Fibroblast of peridontal ligament (primary cell): ENCODE results near the gene MAVS.
A peak's percentile ranks its signal among the peaks of the same experiment; 100 is the strongest.
"Not testable (repeated sequence)": the region's sequence is repeated elsewhere in the genome, so short reads cannot be mapped to it uniquely, and the experiment has no call there.

ENCODE experiments used
- DNase-seq: peaks from one replicate; pipeline ENCODE4 v3.0.0-alpha.2; 2010; ENCODE audit errors: extremely low read depth

MAVS gene

GRCh38 chr20:3854462-3854871 lies 7.8 kb downstream of the MAVS start:
- DNase-seq, result no peak

- no peak for DNase-seq
These were observed 10.8 kb downstream of the MAVS start for GRCh38 chr20:3857405-3857804.

GRCh38 chr20:3858689-3859088 lies 12.1 kb downstream of the MAVS start:
- DNase-seq, result no peak

GRCh38 chr20:3861191-3861590 lies 14.6 kb downstream of the MAVS start:
- DNase-seq, result no peak

GRCh38 chr20:3862333-3862732 lies 15.7 kb downstream of the MAVS start:
- no peak for DNase-seq

- no peak for DNase-seq
These were observed 16.7 kb downstream of the MAVS start for GRCh38 chr20:3863317-3863716.

- DNase-seq, result no peak
These were observed 17.9 kb downstream of the MAVS start for GRCh38 chr20:3864518-3864917.

GRCh38 chr20:3865152-3865886 lies 18.7 kb downstream of the MAVS start:
- DNase-seq, result no peak

- no peak for DNase-seq
These were observed 19.3 kb downstream of the MAVS start for GRCh38 chr20:3865887-3866407.

GRCh38 chr20:3866464-3866863 lies 19.8 kb downstream of the MAVS start:
- DNase-seq, result no peak

- DNase-seq, result no peak
These were observed 21.2 kb downstream of the MAVS start for GRCh38 chr20:3867802-3868201.

- no peak for DNase-seq
These were observed 23.4 kb downstream of the MAVS start for GRCh38 chr20:3869839-3870634.

- DNase-seq, result no peak
These were observed 25.1 kb downstream of the MAVS start for GRCh38 chr20:3871550-3872265.

- DNase-seq, result no peak
These were observed 26.9 kb downstream of the MAVS start for GRCh38 chr20:3873507-3873906.

- DNase-seq, result peak; percentile 67
These were observed 27.7 kb downstream of the MAVS start for GRCh38 chr20:3874194-3874844.

- DNase-seq, result no peak
These were observed 28.8 kb downstream of the MAVS start for GRCh38 chr20:3875378-3875974.

GRCh38 chr20:3876000-3876399 lies 29.4 kb downstream of the MAVS start:
- DNase-seq, result no peak

- no peak for DNase-seq
These were observed 30.0 kb downstream of the MAVS start for GRCh38 chr20:3876676-3877075.

- not testable (repeated sequence) for DNase-seq
These were observed 32.3 kb downstream of the MAVS start for GRCh38 chr20:3878921-3879274.

- no peak for DNase-seq
These were observed 39.1 kb downstream of the MAVS start for GRCh38 chr20:3885715-3886114.

GRCh38 chr20:3887876-3888620 lies 41.4 kb downstream of the MAVS start:
- DNase-seq, result peak; percentile 47
